DND-41 (cell line): Measurements from ENCODE around the gene BBLN.

Source experiments
- ATAC-seq: fragments of 200-7000 bp; cut with Tn5 transposase; 3 replicates; pipeline ENCODE4 v1.9.1; 2021; ENCODE audit warnings: low read depth; ENCODE audit not compliant: insufficient read depth
- DNase-seq: peaks from one replicate; pipeline ENCODE4 v3.0.0-alpha.2; 2020
- H2AFZ ChIP-seq: 2 replicates; pipeline ENCODE4 v1.6.0; 2012; ENCODE audit warnings: low read depth, low read length
- H3K27ac ChIP-seq: 2 replicates; pipeline ENCODE4 v1.5.1; 2012; ENCODE audit warnings: low read length, inconsistent platforms
- H3K27me3 ChIP-seq: fragments of 200-600 bp; sonication (generic); 2 replicates; pipeline ENCODE4 v1.6.0; 2012; ENCODE audit warnings: low read length, mild to moderate bottlenecking, inconsistent platforms; ENCODE audit not compliant: insufficient read depth, poor library complexity
- H3K36me3 ChIP-seq: 2 replicates; pipeline ENCODE4 v1.5.1; 2012; ENCODE audit warnings: low read length, inconsistent platforms; ENCODE audit not compliant: insufficient read depth
- H3K4me1 ChIP-seq: 2 replicates; pipeline ENCODE4 v1.5.1; 2012; ENCODE audit warnings: mild to moderate bottlenecking, low read length; ENCODE audit not compliant: insufficient read depth
- H3K4me2 ChIP-seq: 2 replicates; pipeline ENCODE4 v1.6.0; 2012; ENCODE audit warnings: mild to moderate bottlenecking, moderate library complexity, low read length, inconsistent platforms; ENCODE audit not compliant: insufficient read depth
- H3K4me3 ChIP-seq, 2 experiments: fragments of 200-600 bp in 1 of 2; shearing (Covaris generic) in 1 of 2; 2 replicates each; pipeline ENCODE4 v1.5.1; 2012 to 2016; ENCODE audit warnings: inconsistent platforms in 2 of 2, low read length in 2 of 2, mild to moderate bottlenecking in 2 of 2, low read depth in 1 of 2, moderate library complexity in 1 of 2
- H3K79me2 ChIP-seq: 2 replicates; pipeline ENCODE4 v1.6.0; 2012; ENCODE audit warnings: low read length, inconsistent platforms; ENCODE audit not compliant: insufficient read depth
- H3K9ac ChIP-seq: 2 replicates; pipeline ENCODE4 v1.6.0; 2012; ENCODE audit warnings: low read depth, mild to moderate bottlenecking, inconsistent platforms, low read length, moderate library complexity
- H3K9me3 ChIP-seq: 2 replicates; pipeline ENCODE4 v1.5.1; 2012; ENCODE audit warnings: low read length, moderate library complexity, mild to moderate bottlenecking, inconsistent platforms; ENCODE audit not compliant: insufficient read depth, severe bottlenecking
- H4K20me1 ChIP-seq: 2 replicates; pipeline ENCODE4 v1.6.0; 2012; ENCODE audit warnings: low read length; ENCODE audit not compliant: insufficient read depth
- CTCF ChIP-seq: IDR thresholded peaks from 2 replicates; pipeline ENCODE4 v1.5.1; 2012; ENCODE audit warnings: borderline replicate concordance, low read length, moderate library complexity, mild to moderate bottlenecking; ENCODE audit not compliant: poor library complexity, severe bottlenecking; ENCODE audit errors: extremely low read depth
- EZH2 ChIP-seq: IDR thresholded peaks from 3 replicates; pipeline ENCODE4 v1.6.1; 2012; ENCODE audit warnings: borderline replicate concordance, low read depth, mild to moderate bottlenecking, moderate library complexity, low read length, inconsistent platforms; ENCODE audit not compliant: severe bottlenecking

BBLN gene

GRCh38 chr9:128182893-128183588 is 23.0 kb downstream of the BBLN start:
- H3K27ac ChIP-seq, result no peak overlapping the region
- no peak overlapping the region for H3K9ac ChIP-seq
- H3K4me1 ChIP-seq, result no peaks in the 10 kb centered on the region
- H3K4me2 ChIP-seq, result no peak overlapping the region
- H3K4me3 ChIP-seq, result no peak overlapping the region
- H2AFZ ChIP-seq, result no peak overlapping the region
- ATAC-seq (no peak), DNase-seq (no peak)
- TF ChIP-seq CTCF (no peak), EZH2 (no peak)
- H3K27me3 ChIP-seq, result no peaks in the 10 kb centered on the region
- no peaks in the 10 kb centered on the region for H4K20me1 ChIP-seq
- H3K36me3 ChIP-seq, result peaks cover 63% of the 10 kb centered on the region
- H3K9me3 ChIP-seq, result peaks cover 8% of the 10 kb centered on the region
- no peaks in the 10 kb centered on the region for H3K79me2 ChIP-seq

- no peak overlapping the region for H3K27ac ChIP-seq
- H3K4me3 ChIP-seq, result no peak overlapping the region
- peaks cover 13% of the 10 kb centered on the region for H3K79me2 ChIP-seq
- no peak overlapping the region for H3K9ac ChIP-seq
- DNase-seq (no peak), ATAC-seq (no peak)
- H3K4me2 ChIP-seq, result no peak overlapping the region
- H4K20me1 ChIP-seq, result no peaks in the 10 kb centered on the region
- H3K9me3 ChIP-seq, result no peaks in the 10 kb centered on the region
- TF ChIP-seq CTCF, result no peak
- no peak for TF ChIP-seq EZH2
- H3K4me1 ChIP-seq, result peaks cover 12% of the 10 kb centered on the region
- H2AFZ ChIP-seq, result no peak overlapping the region
- H3K36me3 ChIP-seq, result peaks cover 45% of the 10 kb centered on the region
- no peaks in the 10 kb centered on the region for H3K27me3 ChIP-seq
Observed at GRCh38 chr9:128185979-128186965, 26.2 kb downstream of the BBLN start.

- TF ChIP-seq EZH2 (no peak), CTCF (no peak)
- H3K4me1 ChIP-seq, result peaks cover 18% of the 10 kb centered on the region
- H3K9me3 ChIP-seq, result no peaks in the 10 kb centered on the region
- no peaks in the 10 kb centered on the region for H3K27me3 ChIP-seq
- ATAC-seq, result no peak
- no peak overlapping the region for H3K4me3 ChIP-seq
- H3K27ac ChIP-seq, result no peak overlapping the region
- no peak for DNase-seq
- no peak overlapping the region for H2AFZ ChIP-seq
- peaks cover 44% of the 10 kb centered on the region for H3K36me3 ChIP-seq
- H3K9ac ChIP-seq, result no peak overlapping the region
- H4K20me1 ChIP-seq, result no peaks in the 10 kb centered on the region
- H3K4me2 ChIP-seq, result no peak overlapping the region
- H3K79me2 ChIP-seq, result peaks cover 13% of the 10 kb centered on the region
Observed at GRCh38 chr9:128187361-128187760, 27.3 kb downstream of the BBLN start.
